WTC11 (cell line): ENCODE data around the gene AKAP1. TPM values are rescaled to one million over a fixed set of nuclear protein-coding genes. Genes with fewer than 3 reads are reported as not detected.

Experiments
- ATAC-seq: fragments of 200-7000 bp; cut with Tn5 transposase; 2 replicates; pipeline ENCODE4 v1.10.0; 2021; ENCODE audit warnings: mild to moderate bottlenecking, moderate library complexity
- CTCF ChIA-PET: fragments of 300-600 bp; sonication (Branson Sonifier 250); formaldehyde crosslinking; loops from one replicate; lab custom pipeline; 2021; ENCODE audit warnings: antibody characterized with exemption; lab: Charles Lee
- POLR2A ChIA-PET: fragments of 350-600 bp; sonication (Branson Sonifier 250); formaldehyde crosslinking; loops from one replicate; lab custom pipeline; 2021; ENCODE audit warnings: antibody characterized with exemption; lab: Charles Lee
- DNase-seq: peaks from one replicate; pipeline ENCODE4 v3.0.0; 2021; ENCODE audit warnings: low spot score
- H3K27ac Mint-ChIP-seq: 2 replicates; pipeline ENCODE4 v1.8.0; 2021; ENCODE audit warnings: mixed read lengths
- H3K27me3 Mint-ChIP-seq: 2 replicates; pipeline ENCODE4 v1.8.0; 2021; ENCODE audit warnings: low read depth, mild to moderate bottlenecking, moderate library complexity, mixed read lengths
- H3K36me3 Mint-ChIP-seq: 2 replicates; pipeline ENCODE4 v1.8.0; 2021; ENCODE audit warnings: mixed read lengths
- H3K4me1 Mint-ChIP-seq: 2 replicates; pipeline ENCODE4 v1.8.0; 2022; ENCODE audit warnings: mixed read lengths
- H3K4me3 Mint-ChIP-seq: 2 replicates; pipeline ENCODE4 v1.8.0; 2021; ENCODE audit warnings: mild to moderate bottlenecking, moderate library complexity, mixed read lengths
- H3K9me3 Mint-ChIP-seq: 2 replicates; pipeline ENCODE4 v1.8.0; 2021; ENCODE audit warnings: mixed read lengths
- AFF4 ChIP-seq: sonication (generic); formaldehyde crosslinking; IDR thresholded peaks from 2 replicates; pipeline ENCODE4 v1.8.1; 2023; ENCODE audit warnings: mild to moderate bottlenecking, missing genetic modification reagents, borderline replicate concordance
- AR ChIP-seq: fragments of 250-450 bp; sonication (Bioruptor Pico); IDR thresholded peaks from 2 replicates; pipeline ENCODE4 v1.9.0; 2021; ENCODE audit warnings: mild to moderate bottlenecking
- ATF6 ChIP-seq: sonication (generic); formaldehyde crosslinking; IDR thresholded peaks from 2 replicates; pipeline ENCODE4 v1.8.1; 2023; ENCODE audit warnings: mild to moderate bottlenecking, missing genetic modification reagents
- CREM ChIP-seq: sonication (generic); formaldehyde crosslinking; IDR thresholded peaks from 2 replicates; pipeline ENCODE4 v1.8.1; 2022; ENCODE audit warnings: mild to moderate bottlenecking, missing genetic modification reagents, moderate library complexity
- EMX1 ChIP-seq: fragments of 250-450 bp; sonication (Bioruptor Pico); IDR thresholded peaks from 2 replicates; pipeline ENCODE4 v1.8.0; 2021; ENCODE audit warnings: mild to moderate bottlenecking
- ETV6 ChIP-seq: sonication (generic); formaldehyde crosslinking; IDR thresholded peaks from 2 replicates; pipeline ENCODE4 v1.8.1; 2022; ENCODE audit warnings: mild to moderate bottlenecking, missing genetic modification reagents
- GABPB1 ChIP-seq: sonication (generic); formaldehyde crosslinking; IDR thresholded peaks from 2 replicates; pipeline ENCODE4 v1.8.1; 2023; ENCODE audit warnings: mild to moderate bottlenecking, missing genetic modification reagents
- HMGXB4 ChIP-seq: sonication (generic); formaldehyde crosslinking; IDR thresholded peaks from 2 replicates; pipeline ENCODE4 v1.8.1; 2023; ENCODE audit warnings: mild to moderate bottlenecking, moderate library complexity, missing genetic modification reagents
- IRF2 ChIP-seq: sonication (generic); formaldehyde crosslinking; IDR thresholded peaks from 2 replicates; pipeline ENCODE4 v1.8.0; 2022; ENCODE audit warnings: low read depth, missing genetic modification reagents, borderline replicate concordance
- KAT7 ChIP-seq: sonication (generic); formaldehyde crosslinking; IDR thresholded peaks from 2 replicates; pipeline ENCODE4 v1.8.1; 2023; ENCODE audit warnings: missing genetic modification reagents, mild to moderate bottlenecking, borderline replicate concordance
- MLX ChIP-seq: sonication (generic); formaldehyde crosslinking; IDR thresholded peaks from 2 replicates; pipeline ENCODE4 v1.8.1; 2023; ENCODE audit warnings: mild to moderate bottlenecking, missing genetic modification reagents, moderate library complexity
- NFATC4 ChIP-seq: fragments of 250-450 bp; sonication (Bioruptor Pico); IDR thresholded peaks from 2 replicates; pipeline ENCODE4 v1.9.0; 2021; ENCODE audit warnings: mild to moderate bottlenecking
- PRRX2 ChIP-seq: fragments of 250-450 bp; sonication (Bioruptor Pico); IDR thresholded peaks from 2 replicates; pipeline ENCODE4 v1.8.0; 2021; ENCODE audit warnings: mild to moderate bottlenecking
- RELA ChIP-seq: sonication (generic); formaldehyde crosslinking; IDR thresholded peaks from 2 replicates; pipeline ENCODE4 v1.8.1; 2022; ENCODE audit warnings: missing genetic modification reagents, mild to moderate bottlenecking, borderline replicate concordance
- SMAD3 ChIP-seq: sonication (generic); formaldehyde crosslinking; IDR thresholded peaks from 2 replicates; pipeline ENCODE4 v1.8.0; 2022; ENCODE audit warnings: missing genetic modification reagents, mild to moderate bottlenecking, borderline replicate concordance
- SOX15 ChIP-seq: fragments of 250-450 bp; sonication (Bioruptor Pico); IDR thresholded peaks from 2 replicates; pipeline ENCODE4 v1.9.0; 2021; ENCODE audit warnings: mild to moderate bottlenecking
- TCF7 ChIP-seq: sonication (generic); formaldehyde crosslinking; IDR thresholded peaks from 2 replicates; pipeline ENCODE4 v1.8.0; 2022; ENCODE audit warnings: mild to moderate bottlenecking, low read depth, missing genetic modification reagents, moderate library complexity
- TEAD4 ChIP-seq: sonication (generic); formaldehyde crosslinking; IDR thresholded peaks from 2 replicates; pipeline ENCODE4 v1.8.0; 2022; ENCODE audit warnings: mild to moderate bottlenecking, missing genetic modification reagents
- ZMAT4 ChIP-seq: fragments of 250-450 bp; sonication (Bioruptor Pico); IDR thresholded peaks from 2 replicates; pipeline ENCODE4 v1.9.0; 2021; ENCODE audit warnings: mild to moderate bottlenecking
- ZNF219 ChIP-seq: sonication (generic); formaldehyde crosslinking; IDR thresholded peaks from 2 replicates; pipeline ENCODE4 v1.8.0; 2023; ENCODE audit warnings: missing genetic modification reagents, mild to moderate bottlenecking, borderline replicate concordance
- ZNF396 ChIP-seq: fragments of 250-450 bp; sonication (Bioruptor Pico); IDR thresholded peaks from 2 replicates; pipeline ENCODE4 v1.8.0; 2021; ENCODE audit warnings: mild to moderate bottlenecking, moderate library complexity, borderline replicate concordance
- ZSCAN18 ChIP-seq: fragments of 250-450 bp; sonication (Bioruptor Pico); IDR thresholded peaks from 2 replicates; pipeline ENCODE4 v2.1.2; 2022; ENCODE audit warnings: mild to moderate bottlenecking, moderate library complexity
- total RNA-seq: library from RNA; stranded (reverse); gene quantifications from 3 replicates; pipeline ENCODE4 v1.2.3, GENCODE V29; 2021

Gene AKAP1
- total RNA-seq, 1 experiment from 2014 or later: 74.5 TPM

- TF ChIP-seq RELA (CRISPR knock-in tag): no peak
- no peak for TF ChIP-seq ZNF219
- TF ChIP-seq SMAD3 (CRISPR knock-in tag): no peak
- TF ChIP-seq ETV6 (CRISPR knock-in tag): no peak
- TF ChIP-seq, all 79 proteins: peak for 0
- CTCF ChIA-PET: interaction anchor here (1.4 to 4.2 kb wide), 4 partner anchors 9 to 695 kb away, joined by 3 to 24 read pairs (median 9); no protein-coding TSS in a partner anchor
- peaks cover 70% of the 10 kb centered on the region for H3K4me1 Mint-ChIP-seq
- ATAC-seq (no peak), DNase-seq (no peak)
- no peaks in the 10 kb centered on the region for H3K9me3 Mint-ChIP-seq
- POLR2A ChIA-PET: no interaction called here
- H3K4me3 Mint-ChIP-seq: no peak overlapping the region
- H3K27ac Mint-ChIP-seq: no peak overlapping the region
- peaks cover 2% of the 10 kb centered on the region; the same call in 1 of the 2 replicates for H3K27me3 Mint-ChIP-seq
- no peaks in the 10 kb centered on the region for H3K36me3 Mint-ChIP-seq
These were observed 3.3 kb downstream of the AKAP1 start for GRCh38 chr17:57088298-57088697.

- ChIA-PET POLR2A (no interaction called here), CTCF (interaction anchor here (0.7 to 3.6 kb wide), 6 partner anchors 17 to 694 kb away, joined by 3 to 13 read pairs (median 4); no protein-coding TSS in a partner anchor)
- Mint-ChIP-seq H3K4me3 (no peak overlapping the region), H3K27ac (no peak overlapping the region), H3K36me3 (no peaks in the 10 kb centered on the region), H3K27me3 (peaks cover 2% of the 10 kb centered on the region; the same call in 1 of the 2 replicates), H3K4me1 (peaks cover 75% of the 10 kb centered on the region), H3K9me3 (no peaks in the 10 kb centered on the region)
- no peak for ATAC-seq
- no peak for DNase-seq
- TF ChIP-seq SOX15 (no peak), AFF4 (CRISPR knock-in tag) (no peak), KAT7 (CRISPR knock-in tag) (no peak), HMGXB4 (CRISPR knock-in tag) (no peak), TEAD4 (CRISPR knock-in tag) (no peak), ETV6 (CRISPR knock-in tag) (no peak), ATF6 (CRISPR knock-in tag) (no peak), ZNF396 (CRISPR knock-in tag) (no peak), PRRX2 (no peak), NFATC4 (CRISPR knock-in tag) (no peak), ZSCAN18 (CRISPR knock-in tag) (no peak), GABPB1 (CRISPR knock-in tag) (no peak), MLX (no peak), ZMAT4 (CRISPR knock-in tag) (no peak), EMX1 (CRISPR knock-in tag) (no peak), RELA (CRISPR knock-in tag) (no peak), CREM (no peak), IRF2 (CRISPR knock-in tag) (no peak), TCF7 (no peak), AR (CRISPR knock-in tag) (no peak)
- TF ChIP-seq, all 79 proteins: peak for 0
These were observed 4.3 kb downstream of the AKAP1 start for GRCh38 chr17:57089391-57089790.
